Measurements from ENCODE around the gene ARID4A. TPM values are rescaled to one million over a fixed set of nuclear protein-coding genes. Genes with fewer than 3 reads are reported as not detected.

ARID4A gene
- total and polyA plus RNA-seq, 2 of the 13 experiments (the other 11 are each of a cell fraction or from before 2014, with no cell fraction given): 7.2 to 9.7 TPM

- TF ChIP-seq GLMP (CRISPR knock-in tag; IDR thresholded peaks at IDR 0.05; ENCODE audit: borderline replicate concordance) (no peak), ZNF143 (CRISPR knock-in tag; IDR thresholded peaks at IDR 0.05) (no peak), FOXA3 (CRISPR knock-in tag; IDR thresholded peaks at IDR 0.05) (peak; percentile 97), CBX2 (IDR thresholded peaks at IDR 0.05; ENCODE audit: low read depth, low read length) (no peak), CBX2 (CRISPR knock-in tag; IDR thresholded peaks at IDR 0.05; ENCODE audit: low read depth) (no peak), CBFB (CRISPR knock-in tag; IDR thresholded peaks at IDR 0.05) (no peak), RELA (CRISPR knock-in tag; IDR thresholded peaks at IDR 0.05) (no peak), ZNF563 (CRISPR knock-in tag; IDR thresholded peaks at IDR 0.05) (no peak), TERF1 (CRISPR knock-in tag; IDR thresholded peaks at IDR 0.05) (no peak), ELF3 (CRISPR knock-in tag; IDR thresholded peaks at IDR 0.05) (peak; percentile 66), ZNF180 (CRISPR knock-in tag; IDR thresholded peaks at IDR 0.05; ENCODE audit: borderline replicate concordance, low read depth) (no peak), AKNA (CRISPR knock-in tag; IDR thresholded peaks at IDR 0.05; ENCODE audit: borderline replicate concordance) (no peak), MTA1 (CRISPR knock-in tag; IDR thresholded peaks at IDR 0.05; ENCODE audit: borderline replicate concordance) (no peak; the same call in 1 of the 2 replicates), TRAFD1 (CRISPR knock-in tag; IDR thresholded peaks at IDR 0.05; ENCODE audit: borderline replicate concordance) (no peak), PCBP2 (optimal IDR thresholded peaks at IDR 0.05; ENCODE audit: low read depth, low read length, poor library complexity, severe bottlenecking) (no peak), ARNT (IDR thresholded peaks at IDR 0.05) (no peak), MEF2D (CRISPR knock-in tag; IDR thresholded peaks at IDR 0.05) (no peak), ZSCAN21 (CRISPR knock-in tag; IDR thresholded peaks at IDR 0.05; ENCODE audit: borderline replicate concordance) (no peak), KAT2B (IDR thresholded peaks at IDR 0.05; ENCODE audit: borderline replicate concordance, low read depth, low read length) (no peak), ARHGAP35 (CRISPR knock-in tag; IDR thresholded peaks at IDR 0.05; ENCODE audit: borderline replicate concordance) (no peak), DNMT1 (CRISPR knock-in tag; IDR thresholded peaks at IDR 0.05) (no peak), SIN3A (IDR thresholded peaks at IDR 0.05; ENCODE audit: borderline replicate concordance, low read depth, low read length) (no peak), ERF (CRISPR knock-in tag; IDR thresholded peaks at IDR 0.05) (peak; percentile 76; the same call in 1 of the 2 replicates), PITX1 (CRISPR knock-in tag; IDR thresholded peaks at IDR 0.05) (peak; percentile 56; the same call in 1 of the 2 replicates)
Measured at GRCh38 chr14:58287607-58288042, 10.7 kb upstream of the ARID4A start (continued).

All from HepG2 (cell line).